SU-DHL-6 (cell line): Measurements from ENCODE around the gene HRH2.
"Not testable (repeated sequence)": the region's sequence is repeated elsewhere in the genome, so short reads cannot be mapped to it uniquely, and the experiment has no call there.

Source experiments
- H2AFZ ChIP-seq: fragments of 200-600 bp; sonication (generic); 2 replicates; pipeline ENCODE4 v1.6.1; 2014; ENCODE audit warnings: low read depth, mild to moderate bottlenecking, moderate library complexity, mixed read lengths, antibody characterized with exemption, low read length; ENCODE audit not compliant: severe bottlenecking
- H3F3A ChIP-seq: fragments of 200-600 bp; shearing (Covaris generic); 2 replicates; pipeline ENCODE4 v1.6.0; 2016; ENCODE audit warnings: antibody characterized with exemption, mild to moderate bottlenecking; ENCODE audit not compliant: insufficient read depth
- H3K27ac ChIP-seq: fragments of 200-600 bp; sonication (generic); 2 replicates; pipeline ENCODE4 v1.5.1; 2016; ENCODE audit warnings: low read depth, mild to moderate bottlenecking, low read length, moderate library complexity, mixed read lengths
- H3K27me3 ChIP-seq: fragments of 200-600 bp; sonication (generic), shearing (Covaris generic); 2 replicates; pipeline ENCODE4 v1.6.0; 2014; ENCODE audit warnings: mild to moderate bottlenecking, low read length
- H3K36me3 ChIP-seq: fragments of 200-600 bp; sonication (generic); 2 replicates; pipeline ENCODE4 v1.6.1; 2014; ENCODE audit warnings: mild to moderate bottlenecking, low read length, mixed read lengths
- H3K4me2 ChIP-seq: fragments of 300-600, 200-600 bp; shearing (Covaris generic), sonication (generic); 2 replicates; pipeline ENCODE4 v1.6.0; 2014; ENCODE audit warnings: low read length, low read depth, mild to moderate bottlenecking; ENCODE audit not compliant: poor library complexity, severe bottlenecking
- H3K4me3 ChIP-seq: fragments of 200-600 bp; sonication (generic); 2 replicates; pipeline ENCODE4 v1.5.1; 2014; ENCODE audit warnings: antibody characterized with exemption, low read length, mild to moderate bottlenecking, mixed read lengths; ENCODE audit not compliant: insufficient read depth, poor library complexity, severe bottlenecking
- H3K79me2 ChIP-seq: fragments of 200-600 bp; sonication (generic); 2 replicates; pipeline ENCODE4 v1.6.1; 2014; ENCODE audit warnings: mild to moderate bottlenecking, low read length, moderate library complexity; ENCODE audit not compliant: insufficient read depth
- H3K9ac ChIP-seq: fragments of 200-600 bp; sonication (generic); 2 replicates; pipeline ENCODE4 v1.7.0; 2014; ENCODE audit warnings: mild to moderate bottlenecking, low read length
- H3K9me2 ChIP-seq: fragments of 200-600 bp; sonication (generic); replicated peaks from 2 replicates; pipeline ENCODE4 v1.6.1; 2014; ENCODE audit warnings: low read length; ENCODE audit not compliant: insufficient read depth
- H3K9me3 ChIP-seq: fragments of 200-600 bp; sonication (generic); 2 replicates; pipeline ENCODE4 v1.6.1; 2014; ENCODE audit warnings: low read length, mixed read lengths; ENCODE audit not compliant: insufficient read depth
- H4K20me1 ChIP-seq: fragments of 200-600 bp; sonication (generic); 2 replicates; pipeline ENCODE4 v1.6.1; 2014; ENCODE audit warnings: low read depth, mild to moderate bottlenecking, antibody characterized with exemption, low read length, moderate library complexity, mixed read lengths
- EZH2phosphoT487 ChIP-seq: fragments of 200-600 bp; sonication (generic), shearing (Covaris generic); conservative IDR thresholded peaks from 2 replicates; pipeline ENCODE4 v1.6.1; 2018; ENCODE audit warnings: mild to moderate bottlenecking, antibody characterized with exemption, low read length, moderate library complexity, mixed read lengths
- TF ChIP-seq, protein P1 (sequence below): fragments of 200-600 bp; sonication (generic); IDR thresholded peaks from one replicate; pipeline ENCODE4 v1.5.1; 2017; ENCODE audit warnings: antibody characterized with exemption, mild to moderate bottlenecking, low read length, moderate library complexity; ENCODE audit not compliant: insufficient read depth, poor library complexity, severe bottlenecking

The HRH2 gene

DNA sequence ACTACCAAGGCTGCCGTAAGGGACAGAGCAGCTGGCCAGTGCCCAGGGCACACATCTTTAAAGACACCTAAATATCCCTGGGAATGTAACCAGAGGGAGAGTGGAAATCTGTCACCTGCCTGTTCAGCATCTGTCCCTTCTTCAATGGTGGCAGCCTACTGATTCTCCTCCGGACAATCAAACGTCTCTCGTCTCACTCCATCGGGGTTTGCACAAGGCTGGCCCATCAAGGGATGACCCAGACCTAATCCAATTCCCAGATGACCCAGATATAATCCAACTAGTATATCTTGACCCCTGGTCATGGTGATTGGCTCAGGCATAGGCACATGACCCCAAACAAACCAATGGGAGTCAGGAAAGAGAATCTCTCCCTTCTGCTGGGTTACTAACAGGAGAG lies 93.5 kb downstream of the HRH2 start:
- H3F3A ChIP-seq, result no peaks in the 10 kb centered on the region
- TF ChIP-seq, protein P1, sequence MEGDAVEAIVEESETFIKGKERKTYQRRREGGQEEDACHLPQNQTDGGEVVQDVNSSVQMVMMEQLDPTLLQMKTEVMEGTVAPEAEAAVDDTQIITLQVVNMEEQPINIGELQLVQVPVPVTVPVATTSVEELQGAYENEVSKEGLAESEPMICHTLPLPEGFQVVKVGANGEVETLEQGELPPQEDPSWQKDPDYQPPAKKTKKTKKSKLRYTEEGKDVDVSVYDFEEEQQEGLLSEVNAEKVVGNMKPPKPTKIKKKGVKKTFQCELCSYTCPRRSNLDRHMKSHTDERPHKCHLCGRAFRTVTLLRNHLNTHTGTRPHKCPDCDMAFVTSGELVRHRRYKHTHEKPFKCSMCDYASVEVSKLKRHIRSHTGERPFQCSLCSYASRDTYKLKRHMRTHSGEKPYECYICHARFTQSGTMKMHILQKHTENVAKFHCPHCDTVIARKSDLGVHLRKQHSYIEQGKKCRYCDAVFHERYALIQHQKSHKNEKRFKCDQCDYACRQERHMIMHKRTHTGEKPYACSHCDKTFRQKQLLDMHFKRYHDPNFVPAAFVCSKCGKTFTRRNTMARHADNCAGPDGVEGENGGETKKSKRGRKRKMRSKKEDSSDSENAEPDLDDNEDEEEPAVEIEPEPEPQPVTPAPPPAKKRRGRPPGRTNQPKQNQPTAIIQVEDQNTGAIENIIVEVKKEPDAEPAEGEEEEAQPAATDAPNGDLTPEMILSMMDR, result no peak
- no peak for TF ChIP-seq EZH2phosphoT487
- no peak overlapping the region for H3K9ac ChIP-seq
- H2AFZ ChIP-seq, result no peak overlapping the region
- H3K27me3 ChIP-seq, result no peaks in the 10 kb centered on the region
- no peaks in the 10 kb centered on the region for H3K9me3 ChIP-seq
- no peak overlapping the region for H3K27ac ChIP-seq
- no peak overlapping the region for H3K4me2 ChIP-seq
- no peaks in the 10 kb centered on the region for H3K36me3 ChIP-seq
- H4K20me1 ChIP-seq, result no peaks in the 10 kb centered on the region
- no peak overlapping the region for H3K4me3 ChIP-seq
- no peaks in the 10 kb centered on the region for H3K79me2 ChIP-seq
- H3K9me2 ChIP-seq, result no peaks in the 10 kb centered on the region

DNA sequence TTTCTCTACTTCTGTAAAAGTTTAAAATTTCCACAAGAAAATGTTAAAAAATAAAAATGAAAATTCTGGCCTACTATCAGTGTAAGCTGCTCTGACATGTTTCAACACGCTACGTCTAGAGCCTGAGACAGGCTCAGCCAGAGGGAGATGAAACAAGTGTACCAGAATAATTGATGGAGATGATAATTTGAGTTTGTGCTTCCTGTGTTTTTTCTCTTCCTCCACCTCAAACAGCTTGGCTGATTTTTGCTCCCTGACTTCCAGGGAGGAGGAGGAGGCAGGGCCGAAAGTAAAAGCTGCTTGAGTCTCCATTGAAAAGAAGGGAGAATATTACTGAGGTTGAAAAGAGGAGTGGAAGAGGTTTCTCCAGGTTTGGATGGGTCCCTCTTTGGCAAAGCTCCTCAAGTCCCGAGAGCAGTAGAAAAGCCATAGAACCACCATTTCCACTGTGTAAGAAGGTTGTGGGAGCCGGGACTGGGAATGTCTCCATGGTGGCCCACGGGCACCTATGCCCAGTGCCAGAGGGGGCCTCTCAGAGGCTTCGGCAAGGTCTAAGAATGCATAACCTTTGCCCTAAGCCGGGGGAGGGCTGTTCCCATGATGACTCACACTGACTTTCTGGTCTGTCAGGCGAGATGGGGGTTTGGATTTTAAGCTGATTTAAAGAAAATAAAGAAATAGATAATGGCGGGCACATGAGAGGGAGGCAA lies 95.1 kb downstream of the HRH2 start:
- Histone ChIP-seq H3F3A (no peaks in the 10 kb centered on the region), H3K27ac (no peak overlapping the region), H3K4me2 (no peak overlapping the region), H3K36me3 (no peaks in the 10 kb centered on the region), H3K4me3 (no peak overlapping the region), H2AFZ (no peak overlapping the region), H3K9me2 (no peaks in the 10 kb centered on the region), H3K9me3 (no peaks in the 10 kb centered on the region), H3K79me2 (no peaks in the 10 kb centered on the region), H3K9ac (no peak overlapping the region), H3K27me3 (no peaks in the 10 kb centered on the region), H4K20me1 (no peaks in the 10 kb centered on the region)
- TF ChIP-seq EZH2phosphoT487, result no peak
- TF ChIP-seq, protein P1, result no peak

GRCh38 chr5:175753536-175754402 lies 95.9 kb downstream of the HRH2 start:
- Histone ChIP-seq H3K9me3 (no peaks in the 10 kb centered on the region), H3K79me2 (no peaks in the 10 kb centered on the region), H3K4me2 (no peak overlapping the region), H3K27me3 (no peaks in the 10 kb centered on the region), H3K9me2 (no peaks in the 10 kb centered on the region), H3K4me3 (no peak overlapping the region), H3K27ac (no peak overlapping the region), H3K36me3 (no peaks in the 10 kb centered on the region), H2AFZ (no peak overlapping the region), H3K9ac (no peak overlapping the region), H4K20me1 (no peaks in the 10 kb centered on the region), H3F3A (no peaks in the 10 kb centered on the region)
- TF ChIP-seq, protein P1, result no peak
- no peak for TF ChIP-seq EZH2phosphoT487

DNA sequence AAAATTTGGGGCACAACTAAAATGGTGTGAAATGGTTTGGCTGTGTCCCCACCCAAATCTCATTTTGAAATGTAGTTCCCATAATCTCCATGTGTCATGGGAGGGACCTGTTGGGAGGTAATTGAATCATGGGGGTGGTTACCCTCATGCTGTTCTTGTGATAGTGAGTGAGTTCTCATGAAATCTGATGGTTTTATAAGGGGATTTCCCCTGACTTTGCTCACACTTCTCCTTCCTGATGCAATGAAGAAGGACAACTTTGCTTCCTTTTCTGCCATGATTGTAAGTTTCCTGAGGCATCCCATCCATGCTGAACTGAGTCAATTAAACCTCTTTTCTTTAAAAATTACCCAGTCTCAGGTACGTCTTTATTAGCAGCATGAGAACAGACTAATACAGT lies 102.1 kb downstream of the HRH2 start:
- not testable (repeated sequence) for H2AFZ ChIP-seq, H3K4me3 ChIP-seq, H3F3A ChIP-seq, H3K4me2 ChIP-seq, H3K79me2 ChIP-seq, H3K9me3 ChIP-seq, H3K27me3 ChIP-seq, H3K9me2 ChIP-seq, H3K36me3 ChIP-seq, H4K20me1 ChIP-seq, H3K27ac ChIP-seq, H3K9ac ChIP-seq
